Stimulated activated CD8-positive, alpha-beta memory T cell treated with anti-CD3 and anti-CD28 coated beads, Interleukin-4, amount 100 ng/mL, for 1 hour (primary cell): ENCODE measurements around the gene ACSL3.
"Not testable (repeated sequence)": the region's sequence is repeated elsewhere in the genome, so short reads cannot be mapped to it uniquely, and the experiment has no call there.

Experiments used
- DNase-seq, 2 donors: peaks; one replicate each; pipeline ENCODE4 v3.0.0-alpha.2; 2020; ENCODE audit warnings: low read depth in 2 of 2, low spot score in 1 of 2

ACSL3 gene

DNA sequence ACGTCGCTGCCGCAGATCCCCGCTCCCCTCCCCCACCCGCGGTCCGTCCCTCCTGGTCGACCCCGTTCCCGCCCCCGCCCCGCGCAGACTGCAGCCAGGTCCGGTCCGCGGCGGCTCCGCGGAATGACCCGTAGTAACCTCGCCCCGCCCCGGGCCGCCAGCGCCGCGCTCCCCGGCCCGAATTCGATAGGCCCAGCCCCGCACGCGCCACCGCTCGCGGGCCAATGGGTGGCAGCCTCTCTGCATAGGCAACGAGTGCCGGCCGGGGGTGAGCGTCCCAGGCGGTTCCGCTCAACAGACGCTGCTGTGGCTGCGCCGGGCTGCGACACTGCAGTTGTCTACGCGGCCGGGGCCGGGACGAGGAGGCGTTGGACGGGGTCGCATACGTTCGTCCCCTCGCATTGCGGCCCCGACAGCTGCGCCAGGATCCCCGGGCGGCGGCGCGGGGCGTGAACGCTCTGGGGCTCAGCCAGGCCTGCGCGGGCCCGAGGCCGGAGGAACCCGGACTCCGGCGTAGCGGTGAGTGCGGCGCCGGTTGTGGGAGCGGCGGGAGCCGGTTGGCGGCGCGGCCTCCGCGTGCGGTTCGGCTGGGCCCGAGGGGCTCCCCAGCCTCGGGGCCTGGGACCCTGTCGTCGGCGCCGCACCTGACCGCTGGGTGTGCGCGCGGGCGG is at the start of gene ACSL3:
ACSL3 (plus strand) TSS at position 297 of the 671 bp plus-strand sequence. CDS start 47,737 bp downstream, outside the sequence.
- peak; percentile 80 to 81 for DNase-seq

DNA sequence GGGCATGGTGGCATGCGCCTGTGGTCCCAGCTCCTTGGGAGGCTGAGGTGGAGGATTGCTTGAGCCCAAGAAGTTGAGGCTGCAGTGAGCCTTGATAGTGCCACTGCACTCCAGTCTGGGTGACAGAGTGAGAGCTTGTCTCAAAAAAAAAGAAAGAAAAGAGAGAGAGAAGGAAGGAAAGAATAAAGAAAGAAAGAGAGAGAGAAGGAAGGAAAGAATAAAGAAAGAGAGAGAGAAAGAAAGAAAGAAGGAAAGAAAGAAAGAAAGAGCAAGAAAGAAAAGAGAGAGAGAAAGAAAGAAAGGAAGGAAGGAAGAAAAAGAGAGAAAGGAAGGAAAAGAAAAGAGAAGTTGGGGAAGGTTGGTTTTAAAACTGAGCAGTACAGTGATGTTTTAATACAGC is 49.0 kb upstream of the ACSL3 start:
- DNase-seq: no peak

DNA sequence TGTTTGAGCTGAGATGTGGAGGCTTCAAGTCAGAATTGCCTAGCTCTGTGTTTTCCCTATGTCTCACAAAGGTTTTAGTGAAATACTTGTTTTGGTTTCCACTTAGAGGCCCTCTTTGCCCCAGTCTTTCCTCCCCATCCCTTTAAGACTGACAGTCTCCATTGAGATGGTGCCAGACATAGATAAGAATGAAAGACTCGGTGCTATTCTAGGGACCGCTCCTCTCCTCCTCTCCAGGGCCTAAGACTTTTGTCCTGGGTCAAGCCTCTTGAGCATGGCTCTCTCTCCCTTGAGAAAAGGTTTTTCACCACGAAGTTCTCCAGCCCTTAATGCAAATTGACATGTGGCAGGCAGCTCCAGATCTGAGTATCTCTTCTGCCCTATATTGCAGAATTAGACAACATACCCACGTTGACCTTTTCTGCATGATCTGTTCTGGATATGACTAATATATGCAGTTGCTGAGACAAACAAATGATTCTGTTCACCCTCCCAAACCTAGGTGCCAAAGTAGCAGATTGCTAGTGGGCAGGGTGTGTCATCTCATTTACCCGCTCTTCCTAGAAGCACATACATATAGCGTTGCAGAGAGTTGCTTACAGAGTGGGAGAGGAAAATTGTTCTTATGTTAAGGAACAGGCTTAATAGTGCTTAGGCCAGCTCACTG is 47.5 kb upstream of the ACSL3 start:
- DNase-seq: no peak

DNA sequence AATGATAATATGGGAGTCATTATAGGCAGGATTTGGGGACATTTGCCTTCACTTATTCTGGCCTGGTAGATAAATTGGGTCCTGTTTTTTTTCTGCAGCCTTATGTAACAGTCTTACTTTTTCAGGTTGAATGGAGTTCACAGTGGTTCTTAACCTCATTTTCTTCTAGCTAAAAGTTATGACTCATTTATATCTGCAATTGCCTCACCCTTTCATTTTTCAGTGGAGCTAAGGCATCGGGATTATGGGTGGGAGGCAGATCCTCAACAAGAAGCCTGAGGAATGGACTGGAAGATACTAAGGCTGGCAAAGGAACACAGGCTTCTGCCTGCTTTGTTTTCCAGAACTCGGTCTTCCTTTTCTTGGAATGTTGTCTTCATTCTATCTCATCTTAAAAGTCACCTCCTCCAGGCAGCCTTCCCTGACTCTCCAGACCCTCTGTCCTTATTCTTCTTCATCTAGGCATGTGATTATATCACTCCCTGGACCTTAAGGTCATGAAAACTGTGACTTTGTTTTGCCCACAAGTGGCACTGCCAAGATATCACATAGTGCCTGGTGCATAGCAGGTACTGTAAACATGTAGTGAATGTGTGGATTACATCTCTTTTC is 41.0 kb upstream of the ACSL3 start:
- DNase-seq: no peak

DNA sequence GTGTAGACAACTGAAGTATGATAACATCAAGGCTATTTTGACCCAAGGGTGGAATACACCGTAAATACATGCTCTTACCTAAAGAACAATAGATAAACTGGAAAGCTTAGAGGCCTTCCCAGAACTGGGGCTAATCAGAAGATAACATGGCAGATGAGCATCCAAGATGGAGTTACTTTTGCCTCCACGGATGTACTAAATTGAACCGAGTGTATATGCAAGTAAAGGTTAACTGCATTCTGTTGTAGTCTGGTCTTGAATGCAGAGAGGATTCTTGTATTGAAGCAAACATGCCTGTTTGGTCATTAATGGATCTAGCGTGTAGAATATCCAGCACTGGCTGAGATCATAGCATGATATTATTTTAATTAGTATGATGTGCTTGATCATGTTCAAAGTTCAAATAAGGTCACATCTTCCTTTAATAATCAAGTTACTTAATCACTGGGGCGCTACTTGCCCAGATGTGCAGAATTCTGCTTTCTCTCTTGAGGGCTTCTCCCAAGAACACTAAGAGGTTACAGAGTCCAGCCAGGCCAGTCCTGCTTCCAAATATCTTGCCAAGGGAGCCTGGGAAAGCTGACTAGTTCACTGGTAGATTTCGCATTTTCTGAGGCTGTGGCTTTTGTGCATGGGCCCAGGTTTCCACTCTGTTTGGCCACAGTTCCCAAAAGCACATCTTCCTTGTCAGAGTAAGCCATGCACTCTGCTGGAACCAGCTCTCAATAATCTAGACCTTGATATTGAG is 37.5 kb upstream of the ACSL3 start:
- no peak for DNase-seq

DNA sequence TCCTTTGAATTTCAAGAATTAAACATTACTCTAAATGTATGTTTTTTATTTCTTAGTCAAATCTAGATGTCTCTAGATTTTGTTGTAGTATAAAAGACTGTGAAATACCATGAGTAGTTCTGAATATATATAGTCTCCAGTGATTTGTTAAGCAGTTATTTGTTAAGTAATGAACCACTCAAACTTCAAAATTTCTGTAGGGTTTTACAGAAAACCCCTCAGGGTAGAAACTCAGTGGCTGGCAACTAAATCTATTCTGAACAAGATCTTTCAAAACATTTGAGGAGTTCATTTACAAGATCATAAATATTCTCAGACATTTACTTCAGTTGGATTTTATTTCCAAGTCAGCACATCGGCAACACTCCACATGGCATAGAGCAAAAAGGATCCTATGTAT is 35.8 kb upstream of the ACSL3 start:
- no peak for DNase-seq

DNA sequence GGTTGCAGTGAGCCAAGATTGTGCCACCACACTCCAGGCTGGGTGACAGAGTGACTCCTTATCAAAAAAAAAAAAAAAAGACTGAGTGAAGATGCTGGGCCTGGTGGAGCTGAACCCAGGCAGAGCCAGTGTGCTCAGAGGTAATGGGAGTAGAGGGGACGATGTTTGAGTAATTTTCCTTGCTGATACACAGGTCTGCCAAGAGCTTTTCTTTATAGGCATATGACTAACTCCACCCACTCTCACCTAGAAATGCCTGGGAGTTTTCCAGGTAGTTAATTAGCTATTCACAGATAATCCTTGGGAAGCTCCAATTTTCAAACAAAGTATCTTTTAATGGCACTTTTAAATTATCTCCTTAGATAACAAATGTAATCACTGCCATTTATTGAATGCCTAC is 33.4 kb upstream of the ACSL3 start:
- no peak for DNase-seq

DNA sequence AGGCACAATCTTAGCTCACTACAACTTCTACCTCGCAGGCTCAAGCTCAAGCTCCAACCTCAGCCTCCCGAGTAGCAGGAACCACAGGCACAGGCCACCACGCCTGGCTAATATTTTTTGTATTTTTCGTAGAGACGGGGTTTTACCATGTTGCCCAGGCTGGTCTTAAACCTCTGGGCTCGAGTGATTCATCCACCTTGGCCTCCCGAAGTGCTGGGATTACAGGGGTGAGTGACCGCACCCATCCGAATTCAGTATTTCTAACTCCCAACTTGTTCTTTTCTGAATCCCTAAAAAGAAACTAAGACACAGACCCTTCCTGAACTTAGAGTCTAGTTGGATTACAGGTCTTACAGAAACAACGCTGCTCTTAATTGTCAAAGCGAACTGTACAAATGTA is 32.3 kb upstream of the ACSL3 start:
- DNase-seq: no peak

DNA sequence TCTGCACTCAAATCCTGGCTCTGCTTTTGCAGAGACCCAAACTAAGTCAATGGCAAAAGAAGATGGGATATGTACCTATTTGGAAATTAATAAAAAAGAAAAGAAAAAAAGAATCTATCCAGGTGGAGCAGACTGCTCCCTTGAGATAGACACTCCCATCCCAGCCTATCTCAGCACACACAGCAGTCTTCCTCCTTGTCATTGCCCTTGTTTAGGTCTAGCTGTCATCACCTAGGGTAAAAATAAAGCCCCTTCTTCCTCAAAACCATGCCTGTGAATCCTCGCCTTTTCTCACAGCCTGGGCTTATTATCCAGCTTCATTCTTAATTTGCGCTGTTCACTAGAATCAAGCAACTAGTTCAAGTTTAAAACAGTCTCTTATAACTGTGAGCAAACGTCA is 30.7 kb upstream of the ACSL3 start:
- no peak for DNase-seq

DNA sequence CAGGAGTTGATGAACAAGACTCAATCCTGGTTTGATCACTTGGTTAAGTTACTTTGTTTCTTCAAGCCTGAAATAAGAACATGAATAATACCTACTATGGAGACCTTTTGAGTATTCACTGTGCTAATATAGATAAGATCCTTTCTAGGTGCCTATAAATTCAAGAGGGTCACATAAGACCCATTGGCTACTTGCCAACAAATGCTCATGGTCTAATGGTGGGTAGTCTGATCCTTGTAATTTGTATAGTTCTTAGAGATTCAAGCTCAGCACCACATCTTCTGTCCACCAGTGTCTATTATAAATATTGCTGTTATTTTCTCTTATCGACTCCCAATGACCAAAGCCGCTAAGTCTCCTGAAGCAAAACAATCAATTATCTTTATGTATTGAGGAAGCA is 27.4 kb upstream of the ACSL3 start:
- DNase-seq: no peak

DNA sequence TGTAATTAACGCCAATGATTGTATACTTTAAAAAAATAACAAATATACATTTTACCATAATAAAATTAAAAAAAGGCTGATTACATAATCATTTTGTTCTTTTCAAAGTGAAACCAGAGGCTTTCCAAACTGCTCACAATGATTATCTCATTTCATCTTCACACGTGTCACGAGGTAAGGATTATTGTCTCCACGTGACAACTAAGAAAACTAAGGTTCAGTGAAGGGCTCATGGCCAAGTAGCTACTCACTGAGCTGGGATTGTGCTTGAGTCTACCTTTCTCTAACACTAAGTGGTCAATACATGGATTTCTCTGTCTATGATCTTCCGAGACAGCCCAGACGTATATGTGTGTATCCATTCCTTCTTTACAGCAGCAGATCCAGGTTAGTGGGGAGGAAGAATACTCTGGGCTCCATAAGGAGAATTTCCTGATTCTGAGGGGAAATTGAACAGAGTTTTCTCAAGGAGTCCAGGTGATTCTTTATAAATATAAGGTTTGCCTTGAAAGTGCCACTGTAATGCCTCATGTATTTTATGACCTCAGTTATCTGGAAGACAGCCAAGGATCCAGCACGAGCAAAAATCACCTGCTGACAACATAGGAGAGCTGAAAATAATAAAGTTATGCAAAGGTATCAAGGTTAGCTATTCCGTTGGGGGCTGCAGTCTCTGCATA is 25.6 kb upstream of the ACSL3 start:
- DNase-seq: no peak

DNA sequence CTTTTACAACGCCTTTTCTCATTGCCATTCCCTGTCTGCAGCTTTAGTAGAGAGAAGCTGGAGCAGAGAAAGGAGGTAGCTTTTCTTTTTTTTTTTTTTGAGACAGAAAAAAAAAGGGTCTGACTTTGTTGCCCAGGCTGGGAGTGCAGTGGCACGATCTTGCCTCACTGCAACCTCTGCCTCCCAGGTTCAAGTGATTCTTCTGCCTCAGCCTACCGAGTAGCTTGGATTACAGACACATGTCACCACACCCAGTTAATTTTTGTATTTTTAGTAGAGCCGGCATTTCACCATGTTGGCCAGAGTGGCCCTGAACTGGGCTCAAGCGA is 25.0 kb upstream of the ACSL3 start:
- no peak for DNase-seq

DNA sequence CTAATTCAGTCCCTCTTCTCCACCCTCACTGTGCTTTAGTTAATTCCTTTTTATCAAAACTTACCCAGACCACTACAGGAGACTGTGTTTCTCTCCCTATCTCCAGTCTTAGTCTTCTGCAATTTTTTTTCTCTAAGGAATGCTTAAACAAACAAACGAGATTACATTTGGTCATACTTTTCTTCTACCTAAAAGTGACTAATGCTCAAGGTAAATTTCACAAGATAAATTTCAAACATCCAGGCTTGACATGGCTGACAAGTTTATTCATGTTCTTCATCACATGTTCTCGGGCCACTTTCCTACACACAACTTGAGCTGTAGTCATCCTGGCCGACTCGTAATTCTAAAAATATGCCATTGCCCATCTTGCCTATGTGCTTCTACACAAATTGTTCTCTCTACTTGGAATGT is 23.2 kb upstream of the ACSL3 start:
- no peak for DNase-seq

DNA sequence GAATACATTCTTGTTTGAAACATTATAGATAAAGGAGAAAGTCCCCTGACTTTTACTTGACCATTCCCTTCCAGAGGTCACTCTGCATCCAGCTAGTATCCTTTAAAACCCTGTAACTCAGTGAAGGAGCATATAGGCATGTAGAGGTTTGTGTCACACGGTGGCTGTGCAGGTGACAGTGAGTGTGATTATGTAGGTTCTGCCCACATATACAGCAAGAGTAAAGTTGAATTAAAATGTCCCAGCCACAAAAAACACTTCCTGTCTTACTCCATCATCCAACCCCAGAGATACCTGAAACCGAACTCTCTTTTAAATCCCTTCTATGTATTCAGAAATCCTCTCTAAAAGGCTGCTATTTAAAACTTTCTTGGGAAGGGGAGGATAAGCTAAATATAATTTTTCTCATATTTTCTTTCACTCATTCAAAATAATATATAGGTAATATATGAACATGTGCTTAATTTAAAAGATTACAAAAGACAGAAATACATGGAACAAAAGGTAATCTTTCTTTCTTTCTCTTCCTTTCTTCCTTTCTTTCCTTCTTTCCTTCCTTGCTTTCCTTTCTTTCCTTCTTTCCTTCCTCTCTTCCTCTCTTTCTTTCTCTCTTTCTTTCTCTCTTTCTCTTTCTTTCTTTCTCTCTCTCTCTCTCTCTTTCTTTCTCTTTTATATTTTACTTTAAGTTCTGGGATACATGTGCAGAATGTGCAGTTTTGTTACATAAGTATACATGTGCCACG is 20.6 kb upstream of the ACSL3 start:
- no peak for DNase-seq

DNA sequence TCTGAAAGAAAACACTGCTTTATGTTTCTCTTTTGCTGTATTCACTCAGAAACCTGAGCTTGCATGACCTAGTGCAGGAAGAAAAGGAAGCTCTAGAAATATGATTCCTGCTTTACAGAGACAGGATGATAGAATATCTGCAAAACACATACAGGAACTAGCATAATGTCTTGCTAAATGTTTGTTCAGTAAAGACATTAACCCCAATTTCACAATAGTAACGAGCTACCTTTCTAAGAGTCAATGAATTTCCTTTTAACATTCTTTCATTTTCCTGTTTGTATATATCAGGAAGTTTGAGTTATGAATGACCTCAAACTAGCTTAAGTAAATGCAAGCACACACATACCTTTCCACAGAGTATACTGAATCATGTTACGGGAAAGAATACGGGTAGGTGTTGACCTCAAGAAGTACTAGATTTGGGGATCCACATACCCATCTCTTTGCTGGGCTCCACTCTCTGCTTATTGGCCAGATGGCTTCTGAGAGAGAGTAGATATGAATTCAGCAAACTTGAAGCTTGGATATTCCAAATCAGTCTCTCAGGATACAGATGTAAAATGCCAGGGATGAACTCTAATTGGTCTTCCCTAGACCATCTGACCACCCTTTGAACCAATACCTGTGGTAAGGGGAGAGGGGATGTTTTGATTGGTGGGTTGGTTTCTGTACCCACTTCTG is 18.2 kb upstream of the ACSL3 start:
- no peak for DNase-seq

DNA sequence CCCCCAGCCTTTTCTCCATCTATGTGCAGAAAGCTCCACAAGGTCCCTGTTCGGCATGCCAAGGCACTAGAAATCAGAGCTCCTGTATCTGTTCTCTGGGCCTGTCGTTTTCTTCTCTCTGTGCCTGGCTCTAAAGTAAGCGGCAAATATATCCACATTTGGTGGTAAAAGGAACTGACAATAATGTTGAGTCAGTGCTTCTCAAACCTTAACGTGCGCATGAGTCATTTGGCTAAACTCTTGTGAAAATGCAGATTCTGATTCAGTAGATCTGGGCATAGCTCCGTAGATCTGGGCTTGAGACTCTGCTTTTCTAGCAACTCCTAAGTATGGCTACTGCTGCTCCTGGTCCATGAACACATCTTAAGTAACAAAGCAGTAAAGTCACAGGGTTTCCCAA is 16.5 kb upstream of the ACSL3 start:
- DNase-seq: no peak

DNA sequence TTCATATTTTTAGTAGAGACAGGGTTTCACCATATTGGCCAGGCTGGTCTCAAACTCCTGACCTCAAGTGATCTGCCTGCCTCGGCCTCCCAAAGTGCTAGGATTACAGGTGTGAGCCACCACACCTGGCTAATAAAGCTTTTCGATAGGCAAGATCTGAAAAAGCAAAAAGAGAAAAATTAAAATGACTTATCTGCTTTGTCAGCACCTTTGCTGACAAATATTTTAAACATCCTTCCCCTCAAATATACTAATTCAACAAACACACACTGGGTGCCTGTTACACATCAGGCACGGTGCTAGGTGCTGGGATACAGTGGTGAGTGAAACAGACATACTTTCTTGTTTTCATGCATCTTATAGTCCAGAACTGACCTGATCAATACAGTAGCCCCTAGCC is 15.5 kb upstream of the ACSL3 start:
- DNase-seq: not testable (repeated sequence)

DNA sequence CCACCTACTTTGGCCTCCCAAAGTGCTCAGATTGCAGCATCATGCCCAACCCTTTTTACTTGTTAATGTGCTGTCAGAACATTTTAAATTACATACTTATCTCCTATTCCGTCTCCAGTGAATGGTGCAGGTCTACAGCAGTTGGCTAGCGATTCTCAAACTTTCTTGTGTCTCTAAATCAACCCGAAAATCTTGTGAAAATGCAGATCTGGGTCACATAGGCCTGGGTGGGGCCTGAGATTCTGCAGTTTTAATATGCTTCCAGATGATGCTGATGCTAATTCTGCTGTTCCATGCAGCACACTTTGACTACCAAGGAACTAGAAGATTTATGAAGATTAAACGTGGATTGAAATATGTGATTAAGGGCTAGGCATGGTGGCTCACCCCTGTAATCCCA is 14.8 kb upstream of the ACSL3 start:
- no peak for DNase-seq

DNA sequence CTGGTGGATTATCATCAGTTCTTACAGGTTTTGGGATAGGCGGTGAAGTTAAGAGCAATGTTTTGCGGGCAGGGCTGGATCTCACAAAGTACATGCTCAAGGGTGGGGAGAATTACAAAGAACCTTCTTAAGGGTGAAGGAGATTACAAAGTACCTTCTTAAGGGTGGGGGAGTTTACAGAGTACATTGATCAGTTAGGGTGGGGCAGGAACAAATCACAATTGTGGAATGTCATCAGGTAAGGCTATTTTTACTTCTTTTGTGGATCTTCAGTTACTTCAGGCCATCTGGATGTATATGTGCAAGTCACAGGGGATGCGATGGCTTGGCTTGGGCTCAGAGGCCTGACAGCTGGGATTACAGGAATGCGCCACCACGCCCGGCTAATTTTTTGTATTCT is 12.8 kb upstream of the ACSL3 start:
- DNase-seq: not testable (repeated sequence)

DNA sequence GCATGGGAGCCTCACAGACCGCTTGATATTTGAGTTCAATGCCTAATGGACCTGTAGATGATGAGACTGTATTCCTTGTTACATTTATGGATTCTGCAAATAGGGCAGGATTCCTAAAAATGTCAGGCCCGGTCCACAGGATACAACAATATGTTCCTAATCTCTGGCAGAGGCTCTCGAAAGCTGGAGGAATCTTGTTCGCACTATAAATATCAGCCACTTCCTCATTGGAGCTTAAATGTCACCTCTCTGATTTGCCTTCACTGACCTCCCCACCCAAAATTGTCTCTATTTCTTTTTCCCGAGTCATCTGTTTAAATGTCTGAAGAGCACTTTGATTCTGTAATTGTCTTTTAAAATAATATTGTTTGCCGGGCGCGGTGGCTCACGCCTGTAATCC is 12.0 kb upstream of the ACSL3 start:
- no peak for DNase-seq
